Gastroesophageal sphincter (tissue), 4 donors: ENCODE results near the gene RGCC. TPM values are rescaled to one million over a fixed set of nuclear protein-coding genes. Genes with fewer than 3 reads are reported as not detected.
A peak's percentile ranks its signal among the peaks of the same experiment; 100 is the strongest.

ENCODE experiments used
- ATAC-seq: fragments of 150-250 bp; one replicate; pipeline ENCODE4 v1.9.1; 2016; ENCODE audit warnings: mild to moderate bottlenecking, moderate library complexity
- H3K27ac ChIP-seq, 4 donors: fragments of 200-600 bp; sonication (generic) in 3 of 4; 1 replicate in 3 of 4; 2 replicates in 1 of 4; pipeline ENCODE4 v1.5.1; 2016 to 2019
- H3K27me3 ChIP-seq: fragments of 200-600 bp; sonication (generic); one replicate; pipeline ENCODE4 v1.5.1; 2019
- H3K36me3 ChIP-seq, 2 donors: fragments of 200-600 bp; sonication (generic); one replicate each; pipeline ENCODE4 v1.5.1; 2019; ENCODE audit warnings: control low read depth in 1 of 2
- H3K4me1 ChIP-seq, 3 donors: fragments of 200-600 bp; sonication (generic); 1 replicate in 2 of 3; 2 replicates in 1 of 3; pipeline ENCODE4 v1.5.1; 2016 to 2019; ENCODE audit warnings: control low read depth in 2 of 3
- H3K4me3 ChIP-seq, 2 donors: fragments of 200-600 bp; sonication (generic); one replicate each; pipeline ENCODE4 v1.5.1; 2019; ENCODE audit warnings: mild to moderate bottlenecking in 1 of 2, moderate library complexity in 1 of 2
- H3K9me3 ChIP-seq, 3 donors: fragments of 200-600 bp; sonication (generic); one replicate each; pipeline ENCODE4 v1.5.1; 2017 to 2019; ENCODE audit warnings: control low read depth in 2 of 3
- CTCF ChIP-seq, 4 experiments: fragments of 200-600 bp in 2 of 4; fragments of 450-650 bp in 2 of 4; sonication (generic) in 1 of 4; IDR thresholded peaks; one replicate each; pipeline ENCODE4 v1.5.1; 2017 to 2019; ENCODE audit warnings: antibody characterized with exemption in 4 of 4, mild to moderate bottlenecking in 2 of 4, moderate library complexity in 2 of 4
- EP300 ChIP-seq: sonication (generic); formaldehyde crosslinking; IDR thresholded peaks from one replicate; pipeline ENCODE4 v1.6.1; 2017; ENCODE audit warnings: antibody characterized with exemption, mild to moderate bottlenecking
- POLR2A ChIP-seq, 2 donors: fragments of 450-650 bp; IDR thresholded peaks; one replicate each; pipeline ENCODE4 v1.6.1; 2017; ENCODE audit warnings: antibody characterized with exemption in 2 of 2, mild to moderate bottlenecking in 2 of 2, moderate library complexity in 1 of 2
- POLR2AphosphoS5 ChIP-seq: sonication (generic); formaldehyde crosslinking; IDR thresholded peaks from one replicate; pipeline ENCODE4 v1.6.1; 2017; ENCODE audit warnings: antibody characterized with exemption
- WGBS, 2 donors: methylation state at CpG; one replicate each; pipeline ENCODE4 v1.1.5; 2018; ENCODE audit warnings: low coverage in 1 of 2; 5-methylcytosine and 5-hydroxymethylcytosine counted together
- total RNA-seq, 4 donors: library from RNA; depleted of rRNA; stranded (reverse); fragments of >200 nt; gene quantifications; one replicate each; pipeline ENCODE4 v1.1.0, GENCODE V29; 2016

The RGCC gene
- total RNA-seq, 4 donors from 2014 or later, result 40.5 to 97.6 (median 59.9) TPM

DNA sequence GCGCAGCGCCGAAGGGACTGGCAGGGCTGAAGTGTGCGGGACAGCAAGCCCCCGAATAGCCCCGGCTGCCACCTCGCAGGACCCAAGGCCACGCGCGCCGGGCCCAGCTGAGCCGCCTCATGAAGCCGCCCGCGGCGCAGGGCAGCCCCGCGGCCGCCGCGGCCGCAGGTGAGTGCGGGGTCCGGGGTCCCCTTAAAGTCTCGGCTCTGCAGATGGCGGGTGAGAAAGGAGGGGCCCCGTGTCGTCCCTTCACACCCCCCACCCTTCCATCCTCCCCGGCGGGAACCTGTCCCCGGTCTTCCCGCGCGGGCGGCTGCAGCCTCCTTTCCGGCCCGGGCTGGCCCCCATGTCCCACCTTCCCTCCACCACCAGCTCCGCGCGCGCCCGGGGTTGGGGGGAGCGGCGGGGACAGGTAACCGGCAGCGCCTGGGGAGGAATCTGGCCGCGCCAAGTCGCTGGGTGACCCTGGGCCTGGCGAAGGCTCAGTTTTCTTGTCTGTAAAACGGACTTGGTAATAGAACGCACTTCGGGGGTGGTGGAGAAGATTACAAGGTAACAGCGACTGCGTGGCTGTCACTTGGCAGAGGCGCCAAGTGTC is 338 bp downstream of the RGCC start:
- no peak for ATAC-seq
- 0% methylated on average over 9 of the region's 56 CpGs; no CpG with 5 or more reads in 1 of the 2 donors for WGBS, 2 donors
- TF ChIP-seq EP300 (no peak), CTCF (IDR thresholded peaks at IDR 0.05) (no peak), POLR2A (IDR thresholded peaks at IDR 0.05) (no peak)
- Histone ChIP-seq H3K9me3 (no peaks in the 10 kb centered on the region), H3K27ac (peak overlapping the region in 3 of 4 donors; percentile 56 to 83 (median 71)), H3K4me1 (peaks cover 0 to 25% (median 11%) of the 10 kb centered on the region in 3 donors), H3K4me3 (peak overlapping the region; percentile 48 to 75), H3K36me3 (no peaks in the 10 kb centered on the region), H3K27me3 (peaks cover 40% of the 10 kb centered on the region)

DNA sequence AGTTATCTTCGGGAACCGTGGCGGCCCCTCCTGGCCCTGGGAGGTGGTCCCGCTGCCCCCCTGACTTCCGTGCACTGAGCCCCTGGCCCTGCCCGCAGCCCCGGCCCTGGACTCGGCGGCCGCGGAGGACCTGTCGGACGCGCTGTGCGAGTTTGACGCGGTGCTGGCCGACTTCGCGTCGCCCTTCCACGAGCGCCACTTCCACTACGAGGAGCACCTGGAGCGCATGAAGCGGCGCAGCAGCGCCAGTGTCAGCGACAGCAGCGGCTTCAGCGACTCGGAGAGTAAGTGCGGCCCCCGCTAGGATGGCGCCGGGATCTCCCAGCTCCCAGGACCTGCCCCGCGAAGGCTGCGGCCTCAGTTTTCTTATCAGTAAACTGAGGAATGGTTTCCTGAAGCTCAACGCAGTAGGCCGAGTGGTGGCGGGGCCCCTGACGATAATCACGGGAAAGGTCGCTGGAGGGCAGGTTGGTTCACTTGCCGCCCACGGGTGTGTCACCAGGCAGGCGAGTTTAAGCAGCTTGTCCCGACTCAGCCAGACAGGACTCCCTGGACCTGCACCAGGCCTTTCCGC is 924 bp downstream of the RGCC start:
- Histone ChIP-seq H3K27me3 (peaks cover 40% of the 10 kb centered on the region), H3K36me3 (no peaks in the 10 kb centered on the region), H3K27ac (peak overlapping the region in 3 of 4 donors; percentile 56 to 83 (median 71)), H3K4me1 (peaks cover 0 to 25% (median 11%) of the 10 kb centered on the region in 3 donors), H3K9me3 (no peaks in the 10 kb centered on the region), H3K4me3 (peak overlapping the region; percentile 48 to 75)
- TF ChIP-seq POLR2A (IDR thresholded peaks at IDR 0.05), result no peak
- no peak for TF ChIP-seq CTCF (IDR thresholded peaks at IDR 0.05)
- TF ChIP-seq POLR2AphosphoS5, result no peak
- no peak for TF ChIP-seq EP300
- 12 to 17% methylated on average over 1 to 10 of the region's 50 CpGs for WGBS, 2 donors
- ATAC-seq, result peak; percentile 22

DNA sequence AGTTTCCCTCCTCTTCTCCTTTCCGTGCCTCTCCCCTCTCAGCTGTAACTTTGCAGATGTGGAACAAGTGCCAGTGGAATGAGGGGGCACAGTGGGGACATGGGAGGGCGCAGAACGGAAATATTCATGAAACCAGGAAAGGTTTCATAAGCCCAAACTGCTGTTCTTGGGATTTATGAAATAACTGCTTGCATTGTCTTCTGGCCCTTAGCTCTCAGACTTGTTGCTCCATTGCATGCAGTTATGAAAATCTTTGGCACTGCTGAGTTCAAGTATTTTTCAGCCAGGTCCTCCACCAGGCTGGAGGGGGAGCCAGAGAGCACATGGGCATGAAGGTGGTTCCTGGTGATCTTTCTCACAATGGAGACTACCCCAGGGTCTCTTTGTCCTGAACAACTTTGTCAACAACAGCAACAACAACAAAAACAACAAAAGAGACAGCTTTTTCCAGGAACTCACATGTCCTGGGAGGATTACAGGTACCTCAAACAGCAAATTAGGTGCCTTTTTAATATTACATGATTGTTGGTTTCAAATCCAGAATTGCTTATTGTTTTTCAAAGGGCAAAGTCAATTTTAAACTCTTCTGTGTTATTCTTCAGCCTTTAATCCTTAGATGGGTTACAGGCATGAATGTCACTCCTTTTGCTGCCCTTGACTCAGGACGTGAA is 1.5 kb downstream of the RGCC start:
- H3K9me3 ChIP-seq, result no peaks in the 10 kb centered on the region
- peak overlapping the region in 3 of 4 donors; percentile 56 to 83 (median 71) for H3K27ac ChIP-seq
- peak overlapping the region; percentile 48 to 75 for H3K4me3 ChIP-seq
- TF ChIP-seq POLR2AphosphoS5 (peak; percentile 27), EP300 (no peak), POLR2A (IDR thresholded peaks at IDR 0.05) (no peak), CTCF (IDR thresholded peaks at IDR 0.05) (peak in 3 of 4 experiments; percentile 40 to 60 (median 40))
- H3K27me3 ChIP-seq, result peaks cover 40% of the 10 kb centered on the region
- peaks cover 0 to 30% (median 11%) of the 10 kb centered on the region in 3 donors for H3K4me1 ChIP-seq
- ATAC-seq, result peak; percentile 36
- WGBS, 2 donors, result 43 to 100% methylated on average over 1 to 4 of the region's 4 CpGs
- peaks cover 0 to under 1% of the 10 kb centered on the region in 2 donors for H3K36me3 ChIP-seq

GRCh38 chr13:41459432-41460073 is 2.2 kb downstream of the RGCC start:
- Histone ChIP-seq H3K27ac (peak overlapping the region in 3 of 4 donors; percentile 18 to 83 (median 71)), H3K36me3 (peaks cover 0 to 5% of the 10 kb centered on the region in 2 donors), H3K4me3 (peak overlapping the region; percentile 48 to 75), H3K9me3 (no peaks in the 10 kb centered on the region), H3K4me1 (peaks cover 0 to 37% (median 11%) of the 10 kb centered on the region in 3 donors), H3K27me3 (peaks cover 40% of the 10 kb centered on the region)
- no peak for ATAC-seq
- TF ChIP-seq POLR2AphosphoS5 (no peak), EP300 (no peak), POLR2A (IDR thresholded peaks at IDR 0.05) (no peak), CTCF (IDR thresholded peaks at IDR 0.05) (no peak)
- 74 to 90% methylated on average over 6 to 7 of the region's 7 CpGs for WGBS, 2 donors
